Cardiac fibroblast (primary cell): ENCODE measurements around the gene CCDC85A.

ENCODE experiments used
- DNase-seq, 2 donors: peaks; one replicate each; pipeline versions ENCODE4 v3.0.0 to v3.0.0-alpha.2; 2010; ENCODE audit warnings: low read depth in 2 of 2
- H3K4me3 ChIP-seq, 2 donors: replicated peaks in 1 of 2; 1 replicate in 1 of 2; 2 replicates in 1 of 2; pipeline ENCODE4 v1.5.1; 2011; ENCODE audit warnings: low read depth in 2 of 2, low read length in 2 of 2, mild to moderate bottlenecking in 2 of 2, moderate library complexity in 1 of 2
- TF ChIP-seq, protein P1 (sequence below): IDR thresholded peaks from one replicate; pipeline ENCODE4 v1.5.1; 2011; ENCODE audit warnings: low read depth, mild to moderate bottlenecking, low read length, inconsistent platforms

The CCDC85A gene

GRCh38 chr2:56167616-56168562 lies 15.9 kb upstream of the CCDC85A start:
- peak; percentile 23 to 47 for DNase-seq
- TF ChIP-seq, protein P1, sequence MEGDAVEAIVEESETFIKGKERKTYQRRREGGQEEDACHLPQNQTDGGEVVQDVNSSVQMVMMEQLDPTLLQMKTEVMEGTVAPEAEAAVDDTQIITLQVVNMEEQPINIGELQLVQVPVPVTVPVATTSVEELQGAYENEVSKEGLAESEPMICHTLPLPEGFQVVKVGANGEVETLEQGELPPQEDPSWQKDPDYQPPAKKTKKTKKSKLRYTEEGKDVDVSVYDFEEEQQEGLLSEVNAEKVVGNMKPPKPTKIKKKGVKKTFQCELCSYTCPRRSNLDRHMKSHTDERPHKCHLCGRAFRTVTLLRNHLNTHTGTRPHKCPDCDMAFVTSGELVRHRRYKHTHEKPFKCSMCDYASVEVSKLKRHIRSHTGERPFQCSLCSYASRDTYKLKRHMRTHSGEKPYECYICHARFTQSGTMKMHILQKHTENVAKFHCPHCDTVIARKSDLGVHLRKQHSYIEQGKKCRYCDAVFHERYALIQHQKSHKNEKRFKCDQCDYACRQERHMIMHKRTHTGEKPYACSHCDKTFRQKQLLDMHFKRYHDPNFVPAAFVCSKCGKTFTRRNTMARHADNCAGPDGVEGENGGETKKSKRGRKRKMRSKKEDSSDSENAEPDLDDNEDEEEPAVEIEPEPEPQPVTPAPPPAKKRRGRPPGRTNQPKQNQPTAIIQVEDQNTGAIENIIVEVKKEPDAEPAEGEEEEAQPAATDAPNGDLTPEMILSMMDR, result no peak
- H3K4me3 ChIP-seq, result no peak overlapping the region

- TF ChIP-seq, protein P1, result no peak
These were observed 14.3 kb upstream of the CCDC85A start for GRCh38 chr2:56169521-56169920.

GRCh38 chr2:56170504-56170903 lies 13.3 kb upstream of the CCDC85A start:
- TF ChIP-seq, protein P1, result no peak
- no peak for DNase-seq
- H3K4me3 ChIP-seq, result no peak overlapping the region

More at GRCh38 chr2:56169521-56169920, 14.3 kb upstream of the CCDC85A start:
- no peak for DNase-seq
- no peak overlapping the region for H3K4me3 ChIP-seq

GRCh38 chr2:56170988-56171387 lies 12.8 kb upstream of the CCDC85A start:
- TF ChIP-seq, protein P1, result no peak
- DNase-seq, result no peak
- no peak overlapping the region for H3K4me3 ChIP-seq

DNA sequence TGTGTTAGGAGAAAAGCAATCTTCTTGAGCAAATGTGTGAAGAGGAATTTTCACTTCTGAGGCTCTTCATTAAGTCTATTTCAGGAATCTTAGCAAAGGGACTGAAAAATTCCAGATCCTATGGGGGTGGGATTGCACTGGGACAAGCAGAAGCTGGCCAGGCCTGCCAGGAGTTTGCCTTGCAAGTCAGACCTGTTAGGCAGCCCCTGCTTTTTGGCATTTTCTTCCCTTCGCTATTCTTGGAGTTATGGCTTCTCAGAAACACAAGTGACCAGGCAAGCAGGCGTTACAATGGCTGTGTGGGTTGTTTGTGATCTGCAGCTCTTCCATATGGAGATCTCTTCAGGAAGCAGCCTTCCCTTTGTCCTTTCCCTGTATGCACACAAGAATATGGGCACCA lies 8.0 kb upstream of the CCDC85A start:
- no peak for DNase-seq
- no peak overlapping the region for H3K4me3 ChIP-seq
- TF ChIP-seq, protein P1, result no peak

GRCh38 chr2:56177420-56178220 lies 6.2 kb upstream of the CCDC85A start:
- DNase-seq, result peak in 1 of 2 donors; percentile 33
- H3K4me3 ChIP-seq, result no peak overlapping the region
- TF ChIP-seq, protein P1, result no peak
